ENCODE results near the gene CCNB1.
"Not testable (repeated sequence)": the region's sequence is repeated elsewhere in the genome, so short reads cannot be mapped to it uniquely, and the experiment has no call there.

The CCNB1 gene

DNA sequence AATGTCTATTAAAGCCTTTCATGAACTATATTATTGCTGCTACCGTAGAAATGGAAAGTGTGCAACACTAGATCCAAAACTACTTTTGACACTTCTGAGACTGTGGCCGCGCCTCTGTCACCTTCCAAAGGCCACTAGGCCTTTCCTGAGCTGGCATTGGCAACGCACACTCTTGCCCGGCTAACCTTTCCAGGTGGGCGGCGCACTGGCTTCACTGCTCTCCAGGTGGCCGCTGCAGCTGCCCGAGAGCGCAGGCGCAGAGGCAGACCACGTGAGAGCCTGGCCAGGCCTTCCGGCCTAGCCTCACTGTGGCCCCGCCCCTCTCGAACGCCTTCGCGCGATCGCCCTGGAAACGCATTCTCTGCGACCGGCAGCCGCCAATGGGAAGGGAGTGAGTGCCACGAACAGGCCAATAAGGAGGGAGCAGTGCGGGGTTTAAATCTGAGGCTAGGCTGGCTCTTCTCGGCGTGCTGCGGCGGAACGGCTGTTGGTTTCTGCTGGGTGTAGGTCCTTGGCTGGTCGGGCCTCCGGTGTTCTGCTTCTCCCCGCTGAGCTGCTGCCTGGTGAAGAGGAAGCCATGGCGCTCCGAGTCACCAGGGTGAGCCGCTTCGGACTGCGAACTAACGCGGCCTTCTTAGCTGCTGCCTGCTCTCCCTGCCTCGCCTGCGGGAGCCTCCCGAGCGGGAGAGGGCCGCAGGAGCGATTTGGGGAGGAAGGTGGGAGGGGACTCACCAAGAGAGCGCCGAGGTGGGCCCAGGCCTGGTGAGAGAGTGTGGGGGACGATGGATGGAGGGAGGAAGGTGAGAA lies at the start of gene CCNB1:
Gene CCNB1 (plus strand): TSS at position 465 of the 807 bp plus-strand sequence. CDS start 113 bp downstream, at position 578.
- peak; percentile 98 for DNase-seq

DNA sequence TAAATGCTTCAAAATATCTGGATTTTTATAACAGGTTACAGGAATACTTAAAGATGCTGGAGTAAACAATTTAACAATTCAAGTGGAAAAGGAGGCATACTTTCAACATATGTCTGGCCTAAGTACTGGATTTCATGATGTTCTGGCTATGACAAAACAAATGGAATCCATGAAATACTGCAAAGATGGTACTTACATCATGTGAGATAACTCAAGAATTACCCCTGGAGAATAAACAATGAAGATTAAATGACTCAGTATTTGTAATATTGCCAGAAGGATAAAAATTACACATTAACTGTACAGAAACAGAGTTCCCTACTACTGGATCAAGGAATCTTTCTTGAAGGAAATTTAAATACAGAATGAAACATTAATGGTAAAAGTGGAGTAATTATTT lies 37.5 kb upstream of the CCNB1 start:
- no peak for DNase-seq

DNA sequence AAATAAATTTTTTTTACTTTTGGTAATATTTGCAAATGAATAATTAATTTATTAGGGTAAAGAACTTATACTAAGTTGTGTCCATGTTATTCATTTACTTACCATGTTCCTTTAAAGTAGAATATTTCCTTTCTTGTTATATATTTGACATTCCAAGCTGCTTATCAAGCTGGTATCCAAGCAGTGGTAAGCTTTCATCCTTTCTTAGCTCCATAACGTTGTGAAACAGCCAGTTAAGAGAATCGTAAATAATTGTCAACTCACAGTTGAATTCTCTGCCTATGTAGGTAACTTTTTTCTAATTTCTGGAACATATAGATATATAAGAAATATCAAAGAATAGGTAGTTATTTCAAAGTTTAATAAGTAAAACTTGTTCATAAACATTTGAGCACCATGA lies 36.7 kb upstream of the CCNB1 start:
- no peak for DNase-seq

DNA sequence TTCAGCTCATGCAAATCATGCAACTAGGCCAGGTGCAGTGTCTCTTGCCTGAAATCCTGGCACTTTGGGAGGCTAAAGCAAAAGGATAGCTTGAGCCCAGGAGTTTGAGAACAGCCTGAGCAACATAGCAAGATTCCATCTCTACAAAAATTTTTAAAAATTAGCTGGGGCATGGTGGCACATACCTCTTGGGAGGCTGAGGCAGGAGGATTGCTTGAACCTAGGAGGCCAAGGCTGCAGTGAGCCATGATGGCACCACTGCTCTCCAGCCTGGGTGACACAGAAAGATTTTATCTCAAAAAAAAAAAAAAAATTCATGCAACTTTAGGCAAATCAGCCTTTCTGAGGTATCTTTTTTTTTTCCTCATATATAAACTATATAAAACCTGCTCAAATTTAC lies 35.6 kb upstream of the CCNB1 start:
- no peak for DNase-seq

DNA sequence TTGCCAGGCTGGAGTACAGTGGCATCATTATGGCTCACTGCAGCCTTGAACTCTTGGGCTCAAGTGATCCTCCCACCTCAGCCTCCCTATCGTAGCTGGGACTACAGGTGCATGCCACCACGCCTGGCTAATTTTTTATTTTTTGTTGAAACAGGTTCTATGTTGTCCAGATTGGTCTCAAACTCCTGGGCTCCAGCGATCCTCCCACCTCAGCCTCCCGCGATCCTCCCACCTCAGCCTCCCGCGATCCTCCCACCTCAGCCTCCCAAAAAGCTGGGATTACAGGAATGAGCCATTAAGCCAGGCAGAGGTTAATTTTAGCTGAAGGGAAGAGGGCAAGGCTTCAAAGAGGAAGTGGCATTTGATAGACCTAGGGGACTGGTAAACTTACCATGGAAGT lies 32.8 kb upstream of the CCNB1 start:
- no peak for DNase-seq

DNA sequence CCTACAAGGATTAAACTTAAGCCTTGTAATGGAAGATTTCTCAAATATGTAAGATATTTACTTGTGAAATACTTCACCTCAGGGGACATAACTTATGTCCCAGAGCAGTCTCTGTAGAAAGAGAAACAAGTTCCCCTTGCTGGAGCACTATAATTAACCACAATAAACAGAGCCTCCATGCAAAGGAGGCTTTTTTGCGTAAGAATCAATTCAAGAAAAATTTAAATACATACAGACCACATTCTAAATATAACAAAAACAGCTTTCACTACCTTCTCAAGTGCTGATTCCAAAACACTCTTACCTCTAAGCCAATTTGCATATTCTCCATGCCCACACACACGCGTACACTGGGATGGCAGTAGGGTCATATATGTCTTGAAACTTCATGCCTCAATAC lies 30.7 kb upstream of the CCNB1 start:
- no peak for DNase-seq

DNA sequence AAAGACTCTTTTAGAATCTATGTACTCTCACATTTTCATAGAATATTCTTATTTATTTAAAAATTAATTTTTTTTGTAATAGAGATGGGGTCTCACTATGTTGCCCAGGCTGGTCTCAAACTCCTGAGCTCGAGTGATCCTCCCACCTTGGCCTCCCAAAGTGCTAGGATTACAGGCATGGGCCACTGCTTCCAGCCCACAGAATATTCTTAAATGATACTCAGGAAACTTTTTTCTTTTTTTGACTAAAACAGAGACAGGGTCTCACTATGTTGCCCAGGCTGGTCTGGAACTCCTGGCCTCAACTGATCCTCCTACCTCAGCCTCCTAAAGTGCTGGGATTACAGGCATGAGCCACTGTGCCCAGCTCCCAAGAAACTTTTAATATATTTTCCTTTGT lies 29.7 kb upstream of the CCNB1 start:
- not testable (repeated sequence) for DNase-seq

DNA sequence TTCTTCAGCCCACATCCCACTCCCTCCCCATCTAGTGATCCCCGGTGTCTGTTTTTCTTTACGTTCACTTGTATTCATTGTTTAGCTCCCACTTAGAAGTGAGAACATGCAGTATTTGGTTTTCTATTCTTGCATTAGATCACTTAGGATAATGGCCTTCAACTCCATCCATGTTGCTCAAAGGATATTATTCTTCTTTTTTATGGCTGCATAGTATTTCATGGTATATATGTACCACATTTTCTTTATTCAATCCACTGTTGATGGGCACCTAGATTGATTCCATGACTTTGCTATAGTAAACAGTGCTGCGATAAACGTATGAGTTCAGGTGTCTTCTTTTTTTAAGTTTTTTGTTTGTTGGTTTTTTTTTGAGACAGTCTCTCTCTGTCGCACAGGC lies 29.1 kb upstream of the CCNB1 start:
- DNase-seq, result no peak

DNA sequence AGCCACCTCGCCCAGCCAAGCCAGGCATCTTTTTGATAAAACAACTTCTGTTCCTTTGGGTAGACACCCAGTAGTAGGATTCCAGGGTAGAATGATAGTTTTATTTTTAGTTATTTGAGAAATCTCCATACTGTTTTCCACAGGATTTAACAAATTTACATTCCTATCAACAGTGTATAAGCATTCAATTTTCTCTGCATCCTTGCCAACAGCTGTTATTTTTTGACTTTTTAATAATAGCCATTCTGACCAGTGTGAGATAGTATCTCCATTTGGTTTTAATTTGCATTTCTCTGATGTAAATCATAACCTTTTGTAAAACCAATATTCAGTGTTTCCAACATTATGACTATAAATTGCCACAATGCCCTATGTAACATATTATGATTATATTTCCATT lies 28.2 kb upstream of the CCNB1 start:
- no peak for DNase-seq

DNA sequence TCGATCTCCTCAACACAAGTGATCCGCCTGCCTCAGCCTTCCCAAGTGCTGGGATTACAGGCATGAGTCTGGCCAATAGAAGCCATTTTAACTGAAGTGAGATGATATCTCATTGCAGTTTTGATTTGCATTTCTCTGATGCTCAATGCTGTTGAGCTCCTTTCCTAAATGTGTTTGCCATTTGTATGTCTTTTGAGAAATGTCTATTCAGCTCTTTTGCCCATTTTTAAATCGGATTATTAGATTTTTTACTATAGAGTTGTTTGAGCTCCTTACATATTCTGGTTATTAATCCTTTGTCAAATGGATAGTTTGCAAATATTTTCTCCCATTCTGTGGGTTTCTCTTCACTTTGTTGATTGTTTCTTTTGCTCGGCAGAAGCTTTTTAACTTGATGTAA lies 26.7 kb upstream of the CCNB1 start:
- not testable (repeated sequence) for DNase-seq

DNA sequence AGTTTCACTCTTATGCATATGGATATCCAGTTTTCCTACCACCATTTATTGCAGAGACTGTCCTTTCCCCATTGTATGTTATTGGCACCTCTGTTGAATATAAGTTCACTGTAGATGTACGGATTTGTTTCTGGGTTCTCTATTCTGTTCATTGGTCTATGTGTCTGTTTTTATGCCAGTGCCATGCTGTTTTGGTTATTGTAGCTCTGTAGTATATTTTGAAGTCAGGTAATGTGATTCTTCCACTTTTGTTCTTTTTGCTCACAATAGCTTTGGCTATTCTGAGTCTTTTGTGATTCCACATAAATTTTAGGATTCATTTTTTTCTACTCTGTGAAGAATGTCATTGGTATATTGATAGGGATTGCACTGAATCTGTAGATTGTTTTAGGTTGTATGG lies 26.1 kb upstream of the CCNB1 start:
- DNase-seq, result no peak

DNA sequence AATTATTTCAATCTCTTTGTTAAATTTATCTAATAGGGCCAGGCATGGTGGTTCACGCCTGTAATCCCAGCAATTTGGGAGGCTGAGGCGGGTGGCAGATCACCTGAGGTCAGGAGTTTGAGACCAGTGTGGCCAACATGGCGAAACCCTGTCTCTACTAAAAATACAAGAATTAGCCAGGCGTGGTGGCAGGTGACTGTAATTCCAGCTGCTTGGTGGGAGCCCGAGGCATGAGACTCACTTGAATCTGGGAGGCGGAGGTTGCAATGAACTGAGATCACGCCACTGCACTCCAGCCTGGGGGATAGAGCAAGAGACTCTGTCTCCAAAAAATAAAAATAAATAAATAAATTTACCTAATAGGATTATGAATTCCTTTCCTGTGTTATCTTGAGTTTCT lies 18.4 kb upstream of the CCNB1 start:
- not testable (repeated sequence) for DNase-seq

DNA sequence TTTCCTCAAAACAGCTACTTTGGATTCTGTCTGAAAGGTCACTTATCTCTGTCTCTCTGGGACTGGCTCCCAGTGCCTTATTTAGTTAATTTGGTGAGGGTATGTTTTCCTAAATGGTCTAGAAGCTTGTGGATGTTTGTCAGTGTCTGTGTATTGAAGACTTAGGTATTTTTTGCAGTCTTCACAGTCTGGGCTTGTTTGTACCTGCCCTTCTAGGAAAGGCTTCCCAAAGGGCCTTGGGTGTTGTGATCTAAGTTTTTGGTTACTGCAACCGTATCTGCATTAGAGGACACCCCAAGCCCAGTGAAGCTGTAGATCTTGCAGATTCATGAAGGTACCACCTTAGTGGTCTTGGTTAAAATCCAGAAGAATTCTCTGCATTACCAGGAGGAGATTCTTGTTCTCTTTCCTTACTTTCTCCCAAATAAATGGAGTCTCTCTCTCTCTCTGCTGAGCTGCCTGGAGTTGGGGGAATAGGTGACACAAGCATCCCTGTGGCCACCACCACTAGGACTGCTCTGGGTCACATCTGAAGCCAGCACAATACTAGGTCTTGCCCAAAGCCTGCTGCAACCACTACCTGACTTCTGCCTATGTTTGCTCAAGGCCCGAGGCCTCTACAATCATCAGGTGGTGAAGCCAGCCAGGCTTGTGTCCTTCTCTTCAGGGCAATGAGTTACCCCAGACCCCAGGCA lies 17.8 kb upstream of the CCNB1 start:
- DNase-seq, result no peak

DNA sequence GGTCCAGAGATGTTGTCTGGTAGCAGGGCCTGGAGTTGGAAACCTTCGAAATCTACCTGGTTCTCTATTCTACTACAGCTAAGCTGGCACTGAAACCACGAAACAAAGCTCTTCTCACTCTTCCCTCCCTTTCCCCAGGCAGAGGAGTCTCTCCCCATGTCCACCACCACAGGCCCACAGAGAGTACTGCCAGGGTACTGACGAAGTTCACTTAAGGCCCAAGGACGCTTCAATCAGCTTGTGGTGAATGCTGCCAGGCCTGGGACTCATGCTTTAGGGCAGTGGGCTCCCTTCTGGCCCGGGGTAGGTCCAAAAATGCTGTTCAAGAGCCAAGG lies 17.3 kb upstream of the CCNB1 start:
- DNase-seq, result no peak

DNA sequence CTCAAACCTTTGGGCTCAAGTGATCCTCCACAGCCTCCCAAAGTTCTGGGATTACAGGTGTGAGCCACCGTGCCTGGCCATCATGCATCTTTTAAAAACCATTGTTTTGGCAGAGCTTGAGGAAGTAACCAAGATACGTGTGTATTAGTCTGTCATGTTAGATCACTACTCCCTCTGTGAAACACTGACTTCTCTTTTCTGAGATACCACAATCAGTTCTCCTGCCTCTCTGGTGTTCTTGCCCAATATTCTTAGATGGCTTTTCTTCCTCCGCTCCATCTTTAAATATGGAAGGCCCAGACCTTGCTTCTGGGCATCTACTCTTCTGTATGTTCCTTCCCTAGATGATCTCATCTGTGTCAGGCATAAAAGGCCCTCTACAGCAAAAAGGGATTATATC lies 14.2 kb upstream of the CCNB1 start:
- no peak for DNase-seq

DNA sequence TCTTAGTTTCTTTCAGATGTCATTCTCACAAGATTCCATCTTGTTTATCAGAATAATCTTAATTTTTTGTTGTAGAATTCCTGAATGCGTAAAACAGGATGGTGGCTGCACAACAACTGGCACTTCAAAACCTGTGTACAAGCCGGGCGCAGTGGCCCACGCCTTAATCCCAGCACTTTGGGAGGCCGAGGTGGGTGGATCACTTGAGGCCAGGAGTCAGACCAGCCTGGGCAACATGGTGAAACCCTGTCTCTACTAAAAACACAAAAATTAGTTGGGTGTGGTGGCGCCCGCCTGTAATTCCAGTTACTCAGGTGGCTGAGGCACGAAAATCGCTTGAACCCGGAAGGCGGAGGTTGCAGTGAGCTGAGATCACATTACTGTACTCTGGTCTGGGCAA lies 10.5 kb upstream of the CCNB1 start:
- no peak for DNase-seq

DNA sequence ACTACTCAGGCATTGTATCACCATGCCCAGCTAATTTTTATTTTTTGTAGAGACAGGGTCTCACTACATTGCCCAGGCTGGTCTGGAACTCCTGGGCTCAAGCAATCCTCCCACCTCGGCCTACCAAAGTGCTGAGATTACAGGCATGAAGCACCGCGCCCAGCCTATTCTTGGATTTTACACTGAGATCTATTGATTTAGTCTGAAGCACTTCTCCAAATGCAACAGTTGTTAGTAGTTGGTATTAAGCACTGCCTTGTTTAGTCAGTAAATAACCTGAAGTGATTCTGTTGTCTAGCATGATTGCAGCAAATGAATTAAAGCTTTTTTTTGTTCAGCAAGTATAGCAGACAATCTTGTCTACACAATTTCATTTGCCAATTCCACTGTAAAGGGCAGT lies 8.9 kb upstream of the CCNB1 start:
- no peak for DNase-seq

DNA sequence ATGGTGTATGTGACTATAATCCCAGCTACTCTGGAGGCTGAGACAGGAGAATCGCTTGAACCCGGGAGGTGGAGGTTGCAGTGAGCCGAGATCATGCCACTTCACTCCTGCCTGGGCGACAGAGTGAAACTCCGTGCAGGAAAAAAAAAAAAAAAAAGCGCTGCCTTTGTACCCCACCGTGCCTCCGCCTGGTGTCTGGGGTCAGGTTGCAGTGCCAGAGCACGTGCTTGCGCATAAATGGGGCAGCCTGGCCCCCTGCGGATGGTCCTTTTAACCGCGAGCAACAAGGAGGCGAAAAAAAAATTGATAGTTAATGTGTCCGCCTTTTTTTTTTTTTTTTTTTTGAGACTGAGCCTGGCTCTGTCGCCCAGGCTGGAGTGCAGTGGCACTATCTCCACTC lies 6.3 kb upstream of the CCNB1 start:
- DNase-seq, result no peak

DNA sequence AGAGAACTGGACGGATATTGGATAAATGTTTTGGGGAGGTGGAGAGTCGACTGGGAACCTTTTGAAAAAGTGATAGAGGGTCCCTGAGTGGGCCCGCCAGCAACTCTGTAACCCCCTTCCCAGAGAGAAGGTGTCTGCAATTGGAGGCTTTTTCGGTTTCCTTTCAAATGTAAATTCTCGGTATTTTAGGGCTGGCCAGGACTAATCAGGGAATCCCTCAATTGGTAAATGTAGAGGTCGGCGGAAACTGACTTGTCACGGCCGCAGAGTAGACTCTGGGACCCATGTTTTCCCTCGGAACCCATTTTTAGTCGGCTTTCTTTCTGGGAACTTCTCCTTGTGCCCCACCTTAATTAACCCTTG lies 524 bp downstream of the CCNB1 start:
- no peak for DNase-seq

DNA sequence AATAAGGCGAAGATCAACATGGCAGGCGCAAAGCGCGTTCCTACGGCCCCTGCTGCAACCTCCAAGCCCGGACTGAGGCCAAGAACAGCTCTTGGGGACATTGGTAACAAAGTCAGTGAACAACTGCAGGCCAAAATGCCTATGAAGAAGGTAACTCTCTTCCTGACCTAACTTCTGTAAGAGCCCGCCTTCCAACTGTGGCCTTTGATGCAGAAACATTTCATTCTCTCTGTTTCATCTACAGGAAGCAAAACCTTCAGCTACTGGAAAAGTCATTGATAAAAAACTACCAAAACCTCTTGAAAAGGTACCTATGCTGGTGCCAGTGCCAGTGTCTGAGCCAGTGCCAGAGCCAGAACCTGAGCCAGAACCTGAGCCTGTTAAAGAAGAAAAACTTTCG lies 979 bp downstream of the CCNB1 start:
- no peak for DNase-seq

DNA sequence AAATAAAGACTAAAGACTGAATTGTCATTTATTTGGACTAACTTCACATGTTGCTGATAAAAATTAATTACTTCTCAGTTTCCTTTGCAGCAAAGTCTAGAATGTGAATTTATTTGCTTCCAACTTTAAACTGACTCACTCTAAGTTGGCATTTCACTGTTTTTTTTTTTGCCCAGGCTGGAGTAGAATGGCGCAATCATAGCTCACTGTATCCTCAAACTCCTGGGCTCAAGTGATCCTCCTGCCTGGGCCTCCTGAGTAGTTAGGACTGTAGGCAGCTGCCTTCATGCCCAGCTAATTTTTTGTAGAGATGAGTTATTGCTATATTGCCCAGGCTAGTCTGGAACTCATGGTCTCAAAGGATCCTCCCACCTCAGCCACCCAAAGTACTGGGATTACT lies 3.5 kb downstream of the CCNB1 start:
- no peak for DNase-seq

DNA sequence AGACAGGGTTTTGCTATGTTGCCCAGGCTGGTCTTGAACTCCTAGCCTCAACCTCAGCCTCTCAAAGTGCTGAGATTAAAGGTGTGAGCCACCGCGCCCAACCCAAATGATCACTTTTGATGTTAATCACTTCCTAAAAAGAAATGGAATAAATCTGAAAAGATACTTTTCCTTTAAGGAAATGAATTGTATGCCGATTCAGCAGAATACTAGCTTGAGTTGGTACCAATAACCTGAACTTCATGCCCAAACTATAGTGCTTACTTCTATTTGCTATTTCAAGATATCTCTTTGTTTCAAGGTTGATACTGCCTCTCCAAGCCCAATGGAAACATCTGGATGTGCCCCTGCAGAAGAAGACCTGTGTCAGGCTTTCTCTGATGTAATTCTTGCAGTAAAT lies 4.0 kb downstream of the CCNB1 start:
- no peak for DNase-seq

DNA sequence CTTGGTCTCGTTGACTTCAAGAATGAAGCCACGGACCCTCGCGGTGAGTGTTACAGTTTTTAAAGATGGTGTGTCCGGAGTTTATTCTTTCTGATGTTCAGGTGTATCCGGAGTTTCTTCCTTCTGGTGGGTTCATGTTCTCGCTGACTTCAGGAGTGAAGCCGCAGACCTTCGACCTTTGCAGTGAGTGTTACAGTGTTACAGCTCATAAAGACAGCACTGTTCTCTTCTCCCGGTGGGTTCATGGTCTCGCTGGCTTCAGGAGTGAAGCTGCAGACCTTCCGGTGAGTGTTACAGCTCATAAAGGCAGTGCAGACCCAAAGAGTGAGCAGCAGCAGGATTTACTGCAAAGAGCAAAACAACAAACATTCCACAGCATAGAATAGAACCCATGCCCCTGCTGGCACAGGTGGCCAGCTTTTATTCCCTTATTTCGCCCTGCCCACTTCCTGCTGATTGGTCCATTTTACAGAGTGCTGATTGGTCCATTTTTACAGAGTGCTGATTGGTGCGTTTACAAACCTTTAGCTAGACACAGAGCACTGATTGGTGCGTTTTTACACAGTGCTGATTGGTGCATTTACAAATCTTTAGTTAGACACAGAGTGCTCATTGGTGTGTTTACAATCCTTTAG lies 14.8 kb downstream of the CCNB1 start:
- DNase-seq, result not testable (repeated sequence)

DNA sequence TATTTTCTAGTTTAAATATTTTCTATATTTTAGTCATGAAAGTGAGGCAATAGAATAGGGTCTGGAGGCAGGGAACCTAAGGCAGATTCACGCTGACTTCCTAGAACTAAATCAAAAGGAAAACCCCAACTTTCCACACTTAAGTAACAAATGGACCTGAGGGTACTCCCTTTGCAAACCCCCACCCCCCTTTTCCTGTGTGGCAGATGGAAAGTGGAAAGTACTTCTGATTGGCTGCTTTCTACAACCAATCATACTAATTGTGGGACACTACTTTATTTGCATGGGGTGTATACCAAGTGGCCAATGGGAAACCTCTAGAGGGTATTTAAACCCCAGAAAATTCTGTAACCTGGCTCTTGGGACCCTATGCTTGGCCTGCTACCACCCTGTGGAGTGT lies 17.7 kb downstream of the CCNB1 start:
- no peak for DNase-seq

All from CD4-positive, alpha-beta T cell treated with Interleukin-21 for 1 hour (primary cell).